GM21825 (cell line): Measurements from ENCODE around the gene PIK3CG.
"Not testable (repeated sequence)": the region's sequence is repeated elsewhere in the genome, so short reads cannot be mapped to it uniquely, and the experiment has no call there.

Experiments used
- ATAC-seq: cut with Tn5 transposase; IDR thresholded peaks from one replicate; pipeline ENCODE4 v1.9.1; 2021; ENCODE audit warnings: mild to moderate bottlenecking, moderate library complexity; ENCODE audit not compliant: unreplicated experiment

PIK3CG gene

DNA sequence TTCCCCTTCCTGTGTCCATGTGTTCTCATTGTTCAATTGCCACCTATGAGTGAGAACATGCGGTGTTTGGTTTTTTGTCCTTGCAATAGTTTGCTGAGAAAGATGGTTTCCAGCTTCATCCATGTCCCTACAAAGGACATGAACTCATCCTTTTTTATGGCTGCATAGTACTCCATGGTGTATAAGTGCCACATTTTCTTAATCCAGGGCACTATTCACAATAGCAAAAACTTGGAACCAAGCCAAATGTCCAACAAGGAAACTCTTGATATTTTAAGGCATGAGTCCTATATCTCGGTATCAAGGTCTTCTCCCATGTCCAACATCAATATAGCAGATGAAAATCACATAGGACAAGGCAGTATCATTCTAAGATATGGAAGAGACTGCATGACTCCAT is 64.5 kb downstream of the PIK3CG start:
- ATAC-seq = not testable (repeated sequence)

DNA sequence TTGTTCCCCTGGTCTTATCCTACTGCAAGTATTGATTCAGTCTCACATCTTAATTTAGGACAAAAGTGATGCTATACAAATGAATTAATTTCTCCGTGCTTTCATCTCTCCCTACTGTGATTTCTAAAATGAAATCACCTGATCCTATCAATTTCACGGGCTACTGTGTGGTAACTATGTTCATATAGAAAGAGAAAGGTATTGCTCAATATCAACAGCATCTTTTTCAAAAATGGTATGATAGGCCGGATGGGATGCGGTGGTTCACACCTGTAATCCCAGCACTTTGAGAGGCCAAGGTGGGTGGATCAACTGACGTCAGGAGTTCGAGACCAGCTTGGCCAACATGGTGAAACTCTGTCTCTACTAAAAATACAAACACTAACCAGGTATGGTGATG is 71.2 kb downstream of the PIK3CG start:
- no peak for ATAC-seq

DNA sequence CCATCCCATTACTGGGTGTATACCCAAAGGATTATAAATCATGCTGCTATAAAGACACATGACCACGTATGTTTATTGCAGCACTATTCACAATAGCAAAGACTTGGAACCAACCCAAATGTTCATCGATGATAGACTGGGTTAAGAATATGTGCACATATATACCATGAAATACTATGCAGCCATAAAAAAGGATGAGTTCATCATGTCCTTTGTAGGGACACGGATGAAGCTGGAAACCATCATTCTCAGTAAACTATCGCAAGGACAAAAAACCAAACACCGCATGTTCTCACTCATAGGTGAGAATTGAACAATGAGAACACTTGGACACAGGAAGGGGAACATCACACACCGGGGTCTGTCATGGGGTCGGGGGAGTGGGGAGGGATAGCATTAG is 73.0 kb downstream of the PIK3CG start:
- not testable (repeated sequence) for ATAC-seq

- ATAC-seq = no peak
These were observed 73.7 kb downstream of the PIK3CG start for GRCh38 chr7:106938803-106939202.

DNA sequence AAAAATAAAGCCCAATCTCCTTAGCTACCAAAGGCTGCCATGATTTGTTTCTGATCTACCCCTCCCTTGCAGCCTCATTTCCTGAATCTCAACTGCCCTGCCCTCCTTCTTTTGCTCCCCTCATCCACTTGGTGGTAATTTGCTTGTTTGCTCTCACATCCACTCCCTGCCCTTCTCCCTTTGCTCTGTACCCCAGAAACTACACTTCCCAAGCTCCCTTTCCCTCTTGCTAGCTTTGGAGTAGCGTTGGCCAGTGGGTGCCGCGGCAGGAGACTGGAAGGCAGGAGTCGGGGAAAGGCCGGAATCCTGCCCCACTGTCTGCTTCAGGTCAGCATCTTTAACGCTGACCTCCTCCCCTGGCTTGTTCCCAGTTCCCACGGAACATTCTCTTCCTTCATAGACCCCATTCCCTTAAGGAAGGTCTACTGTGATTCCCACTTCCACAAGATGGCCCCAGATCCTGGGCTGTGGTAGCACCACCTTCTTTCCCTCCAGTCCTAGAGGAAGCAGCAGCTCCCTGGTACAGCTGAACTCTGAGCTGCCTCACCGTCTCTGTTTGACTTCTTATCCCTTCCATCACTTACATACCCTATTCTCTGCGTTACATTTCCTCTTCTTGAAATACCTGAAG is 79.1 kb downstream of the PIK3CG start:
- no peak for ATAC-seq

GRCh38 chr7:106947244-106947728 is 82.2 kb downstream of the PIK3CG start:
- peak; percentile 63 for ATAC-seq

GRCh38 chr7:106952001-106952657 is 87.0 kb downstream of the PIK3CG start:
- no peak for ATAC-seq

DNA sequence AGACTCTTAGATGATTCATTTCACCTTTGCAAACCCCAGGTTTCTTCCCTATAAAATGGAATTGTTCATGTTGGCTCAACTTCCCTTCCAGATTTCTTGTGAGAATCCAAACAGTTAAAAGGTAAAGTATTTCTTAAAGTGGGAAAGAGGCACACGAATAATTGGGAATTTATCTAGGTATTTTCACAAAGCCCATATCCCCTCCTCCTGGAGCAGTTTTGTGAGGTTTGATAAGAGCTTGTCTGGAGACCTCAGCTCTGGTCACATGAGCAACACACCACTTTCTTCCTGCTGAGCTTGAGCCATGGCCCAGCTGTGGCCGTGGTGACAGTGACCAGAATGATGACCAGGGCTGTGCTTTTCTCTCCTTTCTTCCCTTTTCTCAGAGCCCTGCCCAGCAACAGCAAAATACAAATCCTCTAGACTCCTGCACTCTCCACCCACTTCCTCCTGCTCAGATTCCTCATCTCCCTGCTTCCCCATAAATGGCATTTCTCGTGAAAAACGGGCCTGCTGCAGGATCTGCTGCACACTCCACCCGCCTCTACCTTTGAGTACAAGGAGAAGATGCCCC is 87.7 kb downstream of the PIK3CG start:
- ATAC-seq = no peak

GRCh38 chr7:106954840-106955239 is 89.8 kb downstream of the PIK3CG start:
- no peak for ATAC-seq

GRCh38 chr7:106955857-106956256 is 90.8 kb downstream of the PIK3CG start:
- not testable (repeated sequence) for ATAC-seq
